Common myeloid progenitor, CD34-positive (primary cell): Measurements from ENCODE around the gene TMEM116.
"Not testable (repeated sequence)": the region's sequence is repeated elsewhere in the genome, so short reads cannot be mapped to it uniquely, and the experiment has no call there.

Experiments
- CTCF ChIA-PET: fragments of 350-600 bp; sonication (Branson Sonifier 250); formaldehyde crosslinking; loops from one replicate; lab custom pipeline; 2021; ENCODE audit warnings: antibody characterized with exemption; lab: Charles Lee
- POLR2A ChIA-PET: fragments of 350-600 bp; sonication (Branson Sonifier 250); formaldehyde crosslinking; loops from one replicate; lab custom pipeline; 2021; ENCODE audit warnings: antibody characterized with exemption; lab: Charles Lee
- DNase-seq, 3 donors: peaks; one replicate each; pipeline versions ENCODE4 v3.0.0 to v3.0.0-alpha.2; 2013
- H3K27ac ChIP-seq, 2 experiments: 1 replicate in 1 of 2; 2 replicates in 1 of 2; pipeline ENCODE4 v1.7.0; 2013; ENCODE audit warnings: inconsistent platforms in 2 of 2, low read length in 2 of 2, mild to moderate bottlenecking in 2 of 2, low read depth in 1 of 2, moderate library complexity in 1 of 2; ENCODE audit not compliant: severe bottlenecking in 2 of 2, insufficient read depth in 1 of 2, poor library complexity in 1 of 2
- H3K27me3 ChIP-seq, 5 experiments: replicated peaks in 2 of 5; 1 replicate in 3 of 5; 2 replicates in 2 of 5; pipeline versions ENCODE4 v1.6.1 to v1.7.0; 2013; ENCODE audit warnings: low read length in 4 of 5, mild to moderate bottlenecking in 2 of 5, moderate library complexity in 2 of 5, inconsistent platforms in 1 of 5; ENCODE audit not compliant: insufficient read depth in 5 of 5, control insufficient read depth in 4 of 5
- H3K36me3 ChIP-seq, 4 experiments: 1 replicate in 2 of 4; 2 replicates in 2 of 4; pipeline versions ENCODE4 v1.6.1 to v1.7.0; 2013; ENCODE audit warnings: low read length in 3 of 4, control low read depth in 1 of 4, mild to moderate bottlenecking in 1 of 4; ENCODE audit not compliant: control insufficient read depth in 4 of 4, insufficient read depth in 4 of 4
- H3K4me1 ChIP-seq, 4 experiments: 1 replicate in 3 of 4; 2 replicates in 1 of 4; pipeline versions ENCODE4 v1.6.1 to v1.7.1; 2013; ENCODE audit warnings: low read length in 3 of 4, mild to moderate bottlenecking in 3 of 4, control low read depth in 1 of 4, inconsistent platforms in 1 of 4, moderate library complexity in 1 of 4; ENCODE audit not compliant: control insufficient read depth in 4 of 4, insufficient read depth in 4 of 4; ENCODE audit errors: control extremely low read depth in 1 of 4
- H3K4me3 ChIP-seq, 7 experiments: 1 replicate in 4 of 7; 2 replicates in 3 of 7; pipeline versions ENCODE4 v1.5.1 to v1.7.0; 2013; ENCODE audit warnings: mild to moderate bottlenecking in 7 of 7, low read length in 6 of 7, moderate library complexity in 6 of 7, inconsistent platforms in 2 of 7, low read depth in 2 of 7, control low read depth in 1 of 7; ENCODE audit not compliant: insufficient read depth in 4 of 7, control insufficient read depth in 1 of 7; ENCODE audit errors: extremely low read depth in 1 of 7
- H3K9me3 ChIP-seq, 5 experiments: 1 replicate in 4 of 5; 2 replicates in 1 of 5; pipeline versions ENCODE4 v1.6.1 to v1.7.1; 2013; ENCODE audit warnings: low read length in 4 of 5, mild to moderate bottlenecking in 2 of 5, inconsistent platforms in 1 of 5, low read depth in 1 of 5, moderate library complexity in 1 of 5; ENCODE audit not compliant: control insufficient read depth in 4 of 5, insufficient read depth in 2 of 5; ENCODE audit errors: control extremely low read depth in 1 of 5
- WGBS: methylation state at CpG from one replicate; pipeline ENCODE4 v1.1.5; 2013; ENCODE audit not compliant: insufficient coverage; 5-methylcytosine and 5-hydroxymethylcytosine counted together

TMEM116 gene

GRCh38 chr12:111964935-111965334, 48.0 kb downstream of the TMEM116 start:
- WGBS, result no CpG with 5 or more reads among the region's 1 CpG
- H3K36me3 ChIP-seq, result no peaks in the 10 kb centered on the region
- H3K4me1 ChIP-seq, result no peaks in the 10 kb centered on the region
- H3K27me3 ChIP-seq, result no peaks in the 10 kb centered on the region
- ChIA-PET CTCF (no interaction called here), POLR2A (no interaction called here)
- H3K27ac ChIP-seq, result no peak overlapping the region
- H3K4me3 ChIP-seq, result no peak overlapping the region
- peaks cover 0 to 2% (median 2%) of the 10 kb centered on the region in 5 experiments for H3K9me3 ChIP-seq
- DNase-seq, result no peak

GRCh38 chr12:111959518-111959917, 53.4 kb downstream of the TMEM116 start:
- H3K27ac ChIP-seq, H3K27me3 ChIP-seq, DNase-seq, CTCF ChIA-PET, POLR2A ChIA-PET, H3K36me3 ChIP-seq, H3K4me3 ChIP-seq, H3K4me1 ChIP-seq: not testable (repeated sequence)
- WGBS, result no CpG with 5 or more reads among the region's 2 CpGs
- peaks cover 0 to 18% (median 7%) of the 10 kb centered on the region in 5 experiments for H3K9me3 ChIP-seq

DNA sequence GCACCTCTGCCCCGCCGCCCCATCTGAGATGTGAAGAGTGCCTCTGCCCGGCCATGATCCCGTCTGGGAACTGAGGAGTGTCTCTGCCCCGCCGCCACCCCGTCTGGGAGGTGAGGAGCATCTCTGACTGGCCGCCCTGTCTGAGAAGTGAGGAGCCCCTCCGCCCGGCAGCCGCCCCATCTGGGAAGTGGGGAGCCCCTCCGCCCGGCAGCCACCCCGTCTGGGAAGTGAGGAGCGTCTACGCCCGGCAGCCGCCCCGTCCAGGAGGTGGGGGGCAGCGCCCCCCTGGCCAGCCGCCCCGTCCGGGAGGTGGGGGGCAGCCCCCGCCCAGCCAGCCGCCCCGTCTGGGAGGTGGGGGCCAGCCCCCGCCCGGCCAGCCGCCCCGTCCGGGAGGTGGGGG, 55.7 kb downstream of the TMEM116 start:
- CTCF ChIA-PET, DNase-seq, H3K4me3 ChIP-seq, H3K36me3 ChIP-seq, H3K27ac ChIP-seq, H3K4me1 ChIP-seq, H3K27me3 ChIP-seq, POLR2A ChIA-PET: not testable (repeated sequence)
- peaks cover 0 to 21% (median 7%) of the 10 kb centered on the region in 5 experiments for H3K9me3 ChIP-seq
- WGBS, result 99% methylated on average over 27 of the region's 31 CpGs

- H3K27me3 ChIP-seq, result no peaks in the 10 kb centered on the region
- CTCF ChIA-PET, result no interaction called here
- no peak overlapping the region for H3K27ac ChIP-seq
- POLR2A ChIA-PET, result no interaction called here
- 100% methylated on average over 4 of the region's 5 CpGs for WGBS
- no peaks in the 10 kb centered on the region for H3K4me1 ChIP-seq
- H3K9me3 ChIP-seq, result peaks cover 0 to 19% (median 7%) of the 10 kb centered on the region in 5 experiments
- no peak for DNase-seq
- no peak overlapping the region for H3K4me3 ChIP-seq
- H3K36me3 ChIP-seq, result peaks cover 0 to 4% (median 0%) of the 10 kb centered on the region in 4 experiments
Measured at GRCh38 chr12:111954969-111955368, 58.0 kb downstream of the TMEM116 start.

DNA sequence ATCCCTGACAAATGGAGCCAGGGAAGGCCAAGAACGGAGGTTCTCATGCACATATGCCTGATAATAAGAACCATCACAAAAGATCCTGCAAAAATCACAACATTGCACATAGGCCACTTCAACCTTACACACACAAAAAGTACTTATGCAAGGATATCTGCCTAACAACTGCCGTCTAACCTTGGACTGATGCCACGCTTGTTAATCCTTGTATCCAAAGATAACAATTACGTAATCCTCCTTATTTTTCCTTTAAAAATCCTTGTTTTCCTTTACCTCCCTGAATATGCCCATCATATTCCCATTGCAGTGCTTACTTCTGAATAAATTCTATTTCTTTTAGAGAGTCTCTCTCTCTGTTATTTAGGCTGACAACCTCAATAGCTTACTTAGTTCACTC, 59.5 kb downstream of the TMEM116 start:
- 100% methylated on average over 3 of the region's 4 CpGs for WGBS
- Histone ChIP-seq H3K27me3 (no peaks in the 10 kb centered on the region), H3K9me3 (peaks cover 0 to 19% (median 7%) of the 10 kb centered on the region in 5 experiments), H3K36me3 (peaks cover 0 to 4% (median 0%) of the 10 kb centered on the region in 4 experiments), H3K27ac (no peak overlapping the region), H3K4me1 (no peaks in the 10 kb centered on the region), H3K4me3 (no peak overlapping the region)
- ChIA-PET POLR2A (no interaction called here), CTCF (interaction anchor here (1.5 kb wide), 1 partner anchor 9 kb away, joined by 4 read pairs; no protein-coding TSS in a partner anchor)
- DNase-seq, result no peak

DNA sequence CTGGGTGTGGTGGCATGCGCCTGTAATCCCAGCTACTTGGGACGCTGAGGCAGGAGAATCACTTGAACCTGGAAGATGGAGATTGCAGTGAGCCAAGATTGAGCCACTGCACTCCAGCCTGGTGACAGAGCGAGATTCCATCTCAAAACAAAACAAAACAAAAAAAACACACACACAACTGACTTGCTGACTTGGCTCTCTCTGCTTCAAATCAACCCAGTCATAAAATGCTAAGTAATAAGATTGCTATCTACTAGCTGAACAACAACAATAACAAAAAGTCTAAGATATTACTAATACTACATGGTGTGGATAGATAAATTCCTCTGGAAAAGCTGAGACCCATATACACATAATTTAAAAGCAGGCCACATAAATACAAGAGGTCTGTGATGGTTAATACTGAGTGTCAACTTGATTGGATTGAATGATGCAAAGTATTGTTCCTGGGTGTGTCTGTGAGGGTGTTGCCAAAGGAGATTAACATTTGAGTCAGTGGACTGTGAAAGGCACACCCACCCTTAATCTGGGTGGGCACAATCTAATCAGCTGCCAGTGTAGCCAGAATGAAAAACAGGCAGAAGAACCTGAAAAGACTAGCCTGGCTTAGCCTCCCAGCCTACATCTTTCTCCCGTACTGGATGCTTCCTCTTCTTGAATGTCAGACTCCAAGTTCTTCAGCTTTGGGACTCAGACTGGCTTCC, 60.7 kb downstream of the TMEM116 start:
- ChIA-PET POLR2A (interaction anchor here (0.6 kb wide), 1 partner anchor 12 kb away, joined by 3 read pairs; no protein-coding TSS in a partner anchor), CTCF (interaction anchor here (0.6 kb wide), 1 partner anchor 10 kb away, joined by 4 read pairs; no protein-coding TSS in a partner anchor)
- not testable (repeated sequence) for H3K36me3 ChIP-seq, H3K27me3 ChIP-seq, H3K4me3 ChIP-seq, H3K27ac ChIP-seq, DNase-seq, H3K4me1 ChIP-seq
- peaks cover 0 to 19% (median 7%) of the 10 kb centered on the region in 5 experiments for H3K9me3 ChIP-seq
- WGBS, result 100% methylated on average over 1 of the region's 4 CpGs

DNA sequence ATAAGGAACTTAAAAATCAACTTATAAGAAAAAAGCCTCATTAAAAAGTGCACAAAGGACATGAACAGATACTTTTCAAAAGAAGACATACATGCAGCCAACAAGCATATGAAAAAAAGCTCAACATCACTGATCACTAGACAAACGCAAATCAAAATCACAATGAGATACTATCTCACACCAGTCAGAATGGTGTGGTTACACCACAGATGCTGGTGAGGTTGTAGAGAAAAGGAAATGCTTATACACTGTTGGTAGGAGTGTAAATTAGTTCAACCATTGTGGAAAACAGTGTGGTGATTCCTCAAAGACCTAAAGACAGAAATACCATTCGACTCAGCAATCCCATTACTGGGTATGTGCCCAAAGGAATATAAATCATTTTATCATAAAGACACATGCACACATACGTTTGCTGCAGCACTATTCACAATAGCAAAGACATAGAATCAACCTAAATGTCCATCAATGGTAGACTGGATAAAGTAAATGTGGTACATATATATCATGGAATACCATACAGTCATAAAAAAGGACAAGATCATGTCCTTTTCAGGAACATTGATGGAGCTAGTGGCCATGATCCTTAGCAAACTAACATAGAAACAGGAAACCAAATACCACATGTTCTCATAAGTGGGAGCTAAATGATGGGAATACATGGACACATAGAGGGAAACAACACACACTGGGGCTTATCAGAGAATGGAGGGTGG, 61.8 kb downstream of the TMEM116 start:
- peaks cover 0 to 14% (median 7%) of the 10 kb centered on the region in 5 experiments for H3K9me3 ChIP-seq
- CTCF ChIA-PET, H3K27ac ChIP-seq, H3K36me3 ChIP-seq, H3K4me1 ChIP-seq, H3K27me3 ChIP-seq, H3K4me3 ChIP-seq: not testable (repeated sequence)
- DNase-seq, result peak; percentile 2 to 31 (median 9)
- POLR2A ChIA-PET, result interaction anchor here (0.7 kb wide), 1 partner anchor 124 kb away, joined by 3 read pairs; no protein-coding TSS in a partner anchor
- WGBS, result no CpG with 5 or more reads among the region's 3 CpGs
